ENCODE data around the gene MAN2C1. TPM values are rescaled to one million over a fixed set of nuclear protein-coding genes. Genes with fewer than 3 reads are reported as not detected.

MAN2C1 gene
- total RNA-seq, 1 donor from 2014 or later = 200 TPM

GRCh38 chr15:75329571-75329970, 38.8 kb downstream of the MAN2C1 start:
- no peak overlapping the region for H3K4me3 Mint-ChIP-seq (ENCODE audit: low read depth)
- H3K4me1 Mint-ChIP-seq (ENCODE audit: low read depth) = no peaks in the 10 kb centered on the region
- no peaks in the 10 kb centered on the region for H3K36me3 Mint-ChIP-seq (ENCODE audit: insufficient read depth)
- H3K9me3 Mint-ChIP-seq (ENCODE audit: low read depth) = no peaks in the 10 kb centered on the region
- no peak for DNase-seq (ENCODE audit: low spot score, unreplicated experiment)
- H3K27ac Mint-ChIP-seq = no peak overlapping the region
- peaks cover 7% of the 10 kb centered on the region for H3K27me3 Mint-ChIP-seq
- TF ChIP-seq CTCF (IDR thresholded peaks at IDR 0.05; ENCODE audit: unreplicated experiment) = no peak

- peaks cover 4% of the 10 kb centered on the region for H3K4me1 Mint-ChIP-seq (ENCODE audit: low read depth)
- no peaks in the 10 kb centered on the region for H3K9me3 Mint-ChIP-seq (ENCODE audit: low read depth)
- no peak for TF ChIP-seq CTCF (IDR thresholded peaks at IDR 0.05; ENCODE audit: unreplicated experiment)
- H3K4me3 Mint-ChIP-seq (ENCODE audit: low read depth) = no peak overlapping the region
- H3K36me3 Mint-ChIP-seq (ENCODE audit: insufficient read depth) = no peaks in the 10 kb centered on the region
- no peak for DNase-seq (ENCODE audit: low spot score, unreplicated experiment)
- peaks cover 7% of the 10 kb centered on the region for H3K27me3 Mint-ChIP-seq
- no peak overlapping the region for H3K27ac Mint-ChIP-seq
These were observed 39.7 kb downstream of the MAN2C1 start for GRCh38 chr15:75328493-75329314.

- DNase-seq (ENCODE audit: low spot score, unreplicated experiment) = no peak
- H3K36me3 Mint-ChIP-seq (ENCODE audit: insufficient read depth) = no peaks in the 10 kb centered on the region
- H3K27ac Mint-ChIP-seq = no peak overlapping the region
- no peaks in the 10 kb centered on the region for H3K9me3 Mint-ChIP-seq (ENCODE audit: low read depth)
- peaks cover 11% of the 10 kb centered on the region for H3K4me1 Mint-ChIP-seq (ENCODE audit: low read depth)
- H3K4me3 Mint-ChIP-seq (ENCODE audit: low read depth) = no peak overlapping the region
- H3K27me3 Mint-ChIP-seq = peaks cover 7% of the 10 kb centered on the region
- no peak for TF ChIP-seq CTCF (IDR thresholded peaks at IDR 0.05; ENCODE audit: unreplicated experiment)
These were observed 40.9 kb downstream of the MAN2C1 start for GRCh38 chr15:75327491-75327890.

DNA sequence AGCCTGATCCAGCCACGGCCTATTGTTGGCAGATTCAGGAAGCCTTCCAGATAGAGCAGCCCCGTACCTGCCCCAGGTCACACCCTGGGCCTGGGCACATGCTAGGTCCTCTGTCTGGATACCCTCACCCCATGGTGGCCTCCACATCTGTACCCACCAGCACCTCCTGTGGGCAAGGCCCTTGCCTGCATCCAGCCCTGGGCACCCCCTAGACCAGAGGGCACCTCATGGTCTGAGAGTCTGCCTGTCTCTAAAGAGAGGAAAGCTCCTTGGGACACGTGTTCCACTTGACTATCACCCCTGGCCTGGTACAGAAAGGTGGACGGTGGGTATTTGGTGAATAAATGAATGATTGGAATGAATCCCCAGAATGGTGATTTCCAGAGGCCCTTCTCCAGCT, 41.4 kb downstream of the MAN2C1 start:
- TF ChIP-seq CTCF (IDR thresholded peaks at IDR 0.05; ENCODE audit: unreplicated experiment) = no peak
- Mint-ChIP-seq H3K27me3 (peaks cover 6% of the 10 kb centered on the region), H3K27ac (no peak overlapping the region), H3K36me3 (ENCODE audit: insufficient read depth) (no peaks in the 10 kb centered on the region), H3K4me1 (ENCODE audit: low read depth) (peaks cover 11% of the 10 kb centered on the region), H3K4me3 (ENCODE audit: low read depth) (no peak overlapping the region), H3K9me3 (ENCODE audit: low read depth) (no peaks in the 10 kb centered on the region)
- DNase-seq (ENCODE audit: low spot score, unreplicated experiment) = no peak

- no peak for DNase-seq (ENCODE audit: low spot score, unreplicated experiment)
- TF ChIP-seq CTCF (IDR thresholded peaks at IDR 0.05; ENCODE audit: unreplicated experiment) = no peak
- Mint-ChIP-seq H3K4me3 (ENCODE audit: low read depth) (no peak overlapping the region), H3K4me1 (ENCODE audit: low read depth) (peaks cover 11% of the 10 kb centered on the region), H3K36me3 (ENCODE audit: insufficient read depth) (no peaks in the 10 kb centered on the region), H3K9me3 (ENCODE audit: low read depth) (no peaks in the 10 kb centered on the region), H3K27ac (no peak overlapping the region), H3K27me3 (peaks cover 9% of the 10 kb centered on the region)
These were observed 42.5 kb downstream of the MAN2C1 start for GRCh38 chr15:75325922-75326321.
